ENCODE results near the gene NKPD1.

GRCh38 chr19:45168767-45169351, 8.1 kb upstream of the NKPD1 start:
- TF ChIP-seq, protein P1, sequence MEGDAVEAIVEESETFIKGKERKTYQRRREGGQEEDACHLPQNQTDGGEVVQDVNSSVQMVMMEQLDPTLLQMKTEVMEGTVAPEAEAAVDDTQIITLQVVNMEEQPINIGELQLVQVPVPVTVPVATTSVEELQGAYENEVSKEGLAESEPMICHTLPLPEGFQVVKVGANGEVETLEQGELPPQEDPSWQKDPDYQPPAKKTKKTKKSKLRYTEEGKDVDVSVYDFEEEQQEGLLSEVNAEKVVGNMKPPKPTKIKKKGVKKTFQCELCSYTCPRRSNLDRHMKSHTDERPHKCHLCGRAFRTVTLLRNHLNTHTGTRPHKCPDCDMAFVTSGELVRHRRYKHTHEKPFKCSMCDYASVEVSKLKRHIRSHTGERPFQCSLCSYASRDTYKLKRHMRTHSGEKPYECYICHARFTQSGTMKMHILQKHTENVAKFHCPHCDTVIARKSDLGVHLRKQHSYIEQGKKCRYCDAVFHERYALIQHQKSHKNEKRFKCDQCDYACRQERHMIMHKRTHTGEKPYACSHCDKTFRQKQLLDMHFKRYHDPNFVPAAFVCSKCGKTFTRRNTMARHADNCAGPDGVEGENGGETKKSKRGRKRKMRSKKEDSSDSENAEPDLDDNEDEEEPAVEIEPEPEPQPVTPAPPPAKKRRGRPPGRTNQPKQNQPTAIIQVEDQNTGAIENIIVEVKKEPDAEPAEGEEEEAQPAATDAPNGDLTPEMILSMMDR (IDR thresholded peaks at IDR 0.05; ENCODE audit: extremely low read depth in 1 of 2, insufficient read depth in 1 of 2, low read depth in 1 of 2, low read length in 2 of 2): no peak
- no peak for TF ChIP-seq POLR2AphosphoS5 (IDR thresholded peaks at IDR 0.05; ENCODE audit: insufficient read depth, low read depth, low read length)

Measured in endothelial cell of umbilical vein (primary cell).